ENCODE measurements around the gene RAD21L1. TPM values are rescaled to one million over a fixed set of nuclear protein-coding genes. Genes with fewer than 3 reads are reported as not detected.

Gene RAD21L1
- total RNA-seq, 1 donor from 2014 or later: not detected

DNA sequence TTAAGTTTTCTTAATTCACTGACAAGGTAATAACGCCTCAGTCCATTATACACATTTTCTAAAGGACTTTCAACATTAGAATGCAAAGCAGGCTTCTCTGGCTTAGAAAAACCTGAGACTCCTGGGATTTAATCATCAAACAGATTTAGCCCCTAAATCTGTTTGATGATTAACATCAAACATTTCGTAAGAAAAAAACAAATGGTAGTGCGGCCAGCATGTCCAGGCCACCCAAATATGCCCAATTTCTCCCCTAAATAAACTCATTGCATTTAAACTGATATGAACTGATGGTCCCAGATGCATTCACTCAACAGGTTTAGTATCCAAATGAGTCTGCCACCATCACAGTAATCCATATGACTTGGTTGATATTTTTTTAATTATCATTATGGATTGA is 47.2 kb upstream of the RAD21L1 start:
- TF ChIP-seq EZH2phosphoT487 (IDR thresholded peaks at IDR 0.05) (no peak), EZH2 (IDR thresholded peaks at IDR 0.05) (no peak)
- TF ChIP-seq, protein P1, sequence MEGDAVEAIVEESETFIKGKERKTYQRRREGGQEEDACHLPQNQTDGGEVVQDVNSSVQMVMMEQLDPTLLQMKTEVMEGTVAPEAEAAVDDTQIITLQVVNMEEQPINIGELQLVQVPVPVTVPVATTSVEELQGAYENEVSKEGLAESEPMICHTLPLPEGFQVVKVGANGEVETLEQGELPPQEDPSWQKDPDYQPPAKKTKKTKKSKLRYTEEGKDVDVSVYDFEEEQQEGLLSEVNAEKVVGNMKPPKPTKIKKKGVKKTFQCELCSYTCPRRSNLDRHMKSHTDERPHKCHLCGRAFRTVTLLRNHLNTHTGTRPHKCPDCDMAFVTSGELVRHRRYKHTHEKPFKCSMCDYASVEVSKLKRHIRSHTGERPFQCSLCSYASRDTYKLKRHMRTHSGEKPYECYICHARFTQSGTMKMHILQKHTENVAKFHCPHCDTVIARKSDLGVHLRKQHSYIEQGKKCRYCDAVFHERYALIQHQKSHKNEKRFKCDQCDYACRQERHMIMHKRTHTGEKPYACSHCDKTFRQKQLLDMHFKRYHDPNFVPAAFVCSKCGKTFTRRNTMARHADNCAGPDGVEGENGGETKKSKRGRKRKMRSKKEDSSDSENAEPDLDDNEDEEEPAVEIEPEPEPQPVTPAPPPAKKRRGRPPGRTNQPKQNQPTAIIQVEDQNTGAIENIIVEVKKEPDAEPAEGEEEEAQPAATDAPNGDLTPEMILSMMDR (IDR thresholded peaks at IDR 0.05): no peak
- Histone ChIP-seq H2AFZ (replicated peaks) (no peak overlapping the region), H4K20me1 (ENCODE audit: low read depth) (peaks cover 19% of the 10 kb centered on the region), H3K27ac (no peak overlapping the region), H3K9ac (no peak overlapping the region), H3K4me3 (no peak overlapping the region), H3K27me3 (peaks cover 15% of the 10 kb centered on the region), H3K9me3 (ENCODE audit: low read depth) (no peaks in the 10 kb centered on the region), H3K36me3 (no peaks in the 10 kb centered on the region), H3K4me2 (no peak overlapping the region), H3K79me2 (ENCODE audit: low read depth) (no peaks in the 10 kb centered on the region), H3K4me1 (peaks cover 3% of the 10 kb centered on the region), H3F3A (ENCODE audit: low read depth) (peaks cover 3% of the 10 kb centered on the region)
- DNase-seq (ENCODE audit: low spot score): no peak
- Mint-ChIP-seq H3K27ac (no peak overlapping the region), H3K4me1 (no peaks in the 10 kb centered on the region), H3K9me3 (no peaks in the 10 kb centered on the region), H3K4me3 (no peak overlapping the region), H3K36me3 (peaks cover 13% of the 10 kb centered on the region), H3K27me3 (ENCODE audit: insufficient read depth, low read depth) (peaks cover 15% of the 10 kb centered on the region)

DNA sequence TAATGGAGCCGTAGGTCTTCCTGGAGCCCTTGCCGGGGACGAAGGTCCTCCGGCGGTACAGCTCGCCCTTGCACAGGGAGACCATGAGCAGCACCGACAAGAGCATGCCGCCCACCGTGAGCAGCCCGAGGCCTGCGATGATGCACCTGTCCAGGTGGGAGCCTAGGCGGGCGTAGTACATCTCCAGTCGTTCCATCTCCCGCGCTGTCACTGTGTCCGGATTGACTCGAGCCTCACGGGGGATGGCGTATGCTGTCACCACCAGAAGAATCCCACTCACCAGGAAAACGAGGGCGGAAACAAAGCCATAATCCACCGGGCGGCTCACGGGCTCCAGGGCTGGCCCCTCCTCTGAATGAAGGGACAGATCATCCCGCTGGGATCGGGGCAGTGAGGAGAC is 44.9 kb upstream of the RAD21L1 start:
- no peak overlapping the region for H3K4me3 ChIP-seq
- peaks cover 38% of the 10 kb centered on the region for H3K27me3 ChIP-seq
- no peaks in the 10 kb centered on the region for H3K79me2 ChIP-seq (ENCODE audit: low read depth)
- H2AFZ ChIP-seq (replicated peaks): no peak overlapping the region
- Mint-ChIP-seq H3K27ac (no peak overlapping the region), H3K4me3 (no peak overlapping the region), H3K27me3 (ENCODE audit: insufficient read depth, low read depth) (peaks cover 25% of the 10 kb centered on the region), H3K9me3 (no peaks in the 10 kb centered on the region), H3K4me1 (peaks cover 9% of the 10 kb centered on the region), H3K36me3 (peaks cover 6% of the 10 kb centered on the region)
- DNase-seq (ENCODE audit: low spot score): no peak
- no peaks in the 10 kb centered on the region for H3K36me3 ChIP-seq
- H4K20me1 ChIP-seq (ENCODE audit: low read depth): peaks cover 16% of the 10 kb centered on the region
- H3K27ac ChIP-seq: no peak overlapping the region
- H3F3A ChIP-seq (ENCODE audit: low read depth): peaks cover 6% of the 10 kb centered on the region
- no peak overlapping the region for H3K9ac ChIP-seq
- TF ChIP-seq, protein P1 (IDR thresholded peaks at IDR 0.05): no peak
- peaks cover 5% of the 10 kb centered on the region for H3K4me1 ChIP-seq
- no peaks in the 10 kb centered on the region for H3K9me3 ChIP-seq (ENCODE audit: low read depth)
- no peak overlapping the region for H3K4me2 ChIP-seq

DNA sequence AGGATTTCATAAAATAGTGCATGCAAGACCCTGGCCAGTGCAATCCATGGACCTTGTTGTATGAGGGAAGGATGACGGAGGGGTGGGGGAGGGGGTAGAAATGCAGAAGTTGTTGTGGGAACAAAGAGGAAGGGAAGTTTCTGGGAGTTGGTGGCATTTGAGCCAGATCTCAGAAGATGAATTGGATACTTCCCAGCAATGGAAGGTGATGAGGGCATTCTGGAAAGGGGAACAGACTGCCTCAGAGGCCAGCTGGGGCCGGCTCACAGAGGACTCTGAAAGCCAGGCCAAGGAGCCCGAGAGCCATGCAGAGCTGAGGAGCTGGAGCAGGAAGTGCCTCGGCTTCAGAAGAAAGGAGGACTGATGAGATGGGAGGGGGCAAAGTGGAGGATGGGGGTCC is 43.7 kb upstream of the RAD21L1 start:
- no peak for TF ChIP-seq EZH2phosphoT487 (IDR thresholded peaks at IDR 0.05)
- TF ChIP-seq EZH2 (IDR thresholded peaks at IDR 0.05): no peak
- TF ChIP-seq, protein P1 (IDR thresholded peaks at IDR 0.05): no peak
- H3K4me1 ChIP-seq: peaks cover 5% of the 10 kb centered on the region
- H3K4me3 ChIP-seq: no peak overlapping the region
- H3K36me3 ChIP-seq: no peaks in the 10 kb centered on the region
- Mint-ChIP-seq H3K27ac (no peak overlapping the region), H3K4me1 (peaks cover 11% of the 10 kb centered on the region), H3K36me3 (peaks cover 4% of the 10 kb centered on the region), H3K27me3 (ENCODE audit: insufficient read depth, low read depth) (peaks cover 27% of the 10 kb centered on the region), H3K4me3 (no peak overlapping the region), H3K9me3 (no peaks in the 10 kb centered on the region)
- H2AFZ ChIP-seq (replicated peaks): no peak overlapping the region
- H3K4me2 ChIP-seq: no peak overlapping the region
- DNase-seq (ENCODE audit: low spot score): no peak
- no peak overlapping the region for H3K9ac ChIP-seq
- H4K20me1 ChIP-seq (ENCODE audit: low read depth): peaks cover 16% of the 10 kb centered on the region
- H3K27me3 ChIP-seq: peaks cover 50% of the 10 kb centered on the region
- H3K9me3 ChIP-seq (ENCODE audit: low read depth): no peaks in the 10 kb centered on the region
- H3K27ac ChIP-seq: no peak overlapping the region
- H3F3A ChIP-seq (ENCODE audit: low read depth): peaks cover 6% of the 10 kb centered on the region
- no peaks in the 10 kb centered on the region for H3K79me2 ChIP-seq (ENCODE audit: low read depth)
